DMS153 (cell line): Measurements from ENCODE around the gene CCDC78.

Experiments
- DNase-seq: peaks from one replicate; lab custom pipeline; 2025; lab: John Stamatoyannopoulos, UW

The CCDC78 gene

GRCh38 chr16:709566-710499 is 16.4 kb downstream of the CCDC78 start:
- DNase-seq = peak; percentile 92

- no peak for DNase-seq
These were observed 17.3 kb downstream of the CCDC78 start for GRCh38 chr16:708959-709358.

GRCh38 chr16:708019-708418 is 18.2 kb downstream of the CCDC78 start:
- no peak for DNase-seq

DNA sequence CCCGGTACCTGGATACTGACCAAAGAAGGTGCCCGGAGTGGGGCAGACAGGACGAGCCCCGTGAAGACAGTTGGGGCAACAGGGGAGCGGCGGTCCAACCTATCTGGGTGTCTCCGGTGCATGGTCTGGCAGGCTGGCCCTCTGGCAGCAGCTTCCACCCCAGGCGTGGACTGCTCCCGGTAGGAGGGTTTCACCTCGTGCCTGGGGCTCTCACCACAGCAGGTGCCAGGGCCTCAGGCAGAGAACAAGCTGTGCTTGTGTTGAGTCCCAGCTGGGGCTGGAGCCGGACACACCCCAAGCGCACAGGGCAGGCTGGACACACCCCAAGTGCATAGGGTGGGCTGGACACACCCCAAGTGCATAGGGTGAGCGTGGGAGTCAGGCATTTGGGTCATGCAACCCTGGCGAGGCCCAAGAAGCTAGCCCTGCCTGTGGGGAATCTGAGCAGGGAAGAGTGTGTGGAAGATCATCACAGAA is 19.1 kb downstream of the CCDC78 start:
- DNase-seq = peak; percentile 27

GRCh38 chr16:706189-707061 is 19.8 kb downstream of the CCDC78 start:
- DNase-seq = no peak

GRCh38 chr16:705431-706188 is 20.6 kb downstream of the CCDC78 start, which contains the start of gene FBXL16:
Gene FBXL16, minus strand, starts transcription at chr16:705801. Its CDS starts 8,396 bp downstream, at chr16:697405.
- peak; percentile 27 for DNase-seq

- no peak for DNase-seq
These were observed 21.5 kb downstream of the CCDC78 start for GRCh38 chr16:704552-705380.

DNA sequence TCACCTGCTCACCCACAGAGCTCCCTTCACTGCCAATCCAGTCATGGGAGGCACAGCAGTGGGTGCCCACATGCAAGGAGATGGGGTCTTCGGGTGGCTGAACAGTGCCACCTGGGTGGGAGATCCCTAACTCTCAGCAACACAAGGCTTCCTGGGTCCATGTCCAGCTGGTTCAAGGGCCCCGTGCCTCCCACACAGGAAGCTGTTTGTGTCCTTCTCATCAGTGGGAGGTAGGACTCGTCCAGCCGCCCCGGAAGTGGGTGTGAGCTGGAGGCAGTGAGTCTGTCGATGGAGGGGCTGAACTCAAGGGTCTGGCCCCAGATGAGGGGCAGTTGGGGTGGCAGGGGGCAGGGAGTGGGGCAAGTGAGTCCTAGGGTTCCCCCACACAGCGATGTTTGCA is 22.2 kb downstream of the CCDC78 start:
- DNase-seq = no peak

GRCh38 chr16:703406-703805 is 22.8 kb downstream of the CCDC78 start:
- DNase-seq = no peak

DNA sequence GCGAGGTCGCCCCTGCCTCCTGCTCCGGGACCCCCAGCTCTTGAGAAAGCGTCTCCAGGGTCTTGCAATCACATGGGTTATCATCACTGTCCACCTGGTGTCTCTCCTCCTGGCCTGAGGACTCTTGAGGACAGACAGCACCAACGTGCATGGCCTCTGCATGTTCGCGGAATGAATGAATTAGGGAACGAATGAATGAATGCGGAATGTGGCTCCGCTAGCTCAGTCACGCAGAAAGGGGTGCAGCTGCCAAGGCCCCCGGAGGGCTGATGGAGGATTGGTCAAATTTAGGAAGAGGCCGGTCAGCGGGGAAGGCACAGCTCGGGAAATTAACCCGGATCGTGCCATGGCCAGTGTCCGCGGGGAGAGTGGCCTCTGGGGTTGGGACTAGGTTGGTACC is 23.9 kb downstream of the CCDC78 start:
- DNase-seq = no peak

GRCh38 chr16:700684-701584 is 25.3 kb downstream of the CCDC78 start:
- no peak for DNase-seq

GRCh38 chr16:698911-699671 is 27.2 kb downstream of the CCDC78 start:
- no peak for DNase-seq

DNA sequence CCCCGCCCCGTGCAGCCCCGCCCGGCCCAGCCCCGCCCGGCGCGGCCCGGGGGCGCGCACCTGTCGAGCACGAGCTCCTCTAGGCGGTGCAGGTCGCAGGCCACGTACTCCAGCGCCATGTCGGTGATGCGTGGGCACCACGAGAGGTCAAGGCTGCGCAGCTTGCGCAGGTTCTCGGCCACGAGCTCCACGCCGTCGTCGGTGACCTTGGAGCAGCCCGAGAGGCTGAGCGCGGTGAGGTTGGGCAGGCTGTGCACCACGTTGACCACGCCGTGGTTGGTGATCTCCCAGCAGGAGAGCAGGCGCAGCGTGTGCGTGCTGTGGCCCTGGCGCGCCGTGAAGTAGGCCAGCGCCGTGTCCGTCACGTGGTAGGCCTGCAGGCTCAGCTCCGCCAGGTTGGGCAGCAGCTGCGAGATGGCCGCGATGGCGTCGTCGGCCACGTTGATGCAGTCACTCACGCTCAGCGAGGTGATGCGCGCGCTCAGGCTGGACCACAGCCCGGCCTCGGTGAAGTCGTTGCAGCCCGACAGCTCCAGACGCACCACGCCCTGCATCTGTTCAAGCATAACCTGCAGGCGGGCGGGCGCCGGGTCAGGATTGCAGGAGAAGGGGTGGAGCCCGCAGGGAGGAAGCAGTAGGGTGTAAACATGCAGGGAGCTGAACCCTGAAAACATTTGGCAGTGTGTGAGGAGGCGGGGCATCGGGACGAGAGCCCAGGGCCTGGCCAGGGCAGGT is 30.7 kb downstream of the CCDC78 start:
- DNase-seq = peak; percentile 95

DNA sequence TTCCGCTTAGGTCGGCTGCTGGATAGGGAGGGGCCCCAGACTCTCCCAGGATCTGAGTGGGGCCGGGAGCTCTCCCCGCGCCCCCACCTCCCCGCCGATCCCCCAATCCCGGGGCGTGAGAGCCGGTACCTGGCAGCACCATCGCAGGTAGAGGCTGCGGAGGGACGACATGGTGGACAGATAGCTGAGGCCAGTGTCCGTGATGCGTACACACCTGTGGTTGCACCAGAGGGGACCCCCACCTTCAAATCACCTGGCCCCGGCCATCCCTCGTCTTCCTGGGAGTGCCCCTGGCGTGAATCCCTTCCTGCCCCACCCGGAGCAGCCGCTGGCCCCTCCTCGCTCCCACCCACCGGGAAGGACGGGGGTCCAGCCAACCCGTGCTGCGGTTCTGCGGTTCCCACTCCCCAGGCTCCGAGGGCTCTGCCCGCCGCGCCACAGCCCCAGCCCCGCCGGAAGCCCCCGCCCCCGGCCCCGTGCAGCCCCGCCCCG is 31.3 kb downstream of the CCDC78 start:
- no peak for DNase-seq

DNA sequence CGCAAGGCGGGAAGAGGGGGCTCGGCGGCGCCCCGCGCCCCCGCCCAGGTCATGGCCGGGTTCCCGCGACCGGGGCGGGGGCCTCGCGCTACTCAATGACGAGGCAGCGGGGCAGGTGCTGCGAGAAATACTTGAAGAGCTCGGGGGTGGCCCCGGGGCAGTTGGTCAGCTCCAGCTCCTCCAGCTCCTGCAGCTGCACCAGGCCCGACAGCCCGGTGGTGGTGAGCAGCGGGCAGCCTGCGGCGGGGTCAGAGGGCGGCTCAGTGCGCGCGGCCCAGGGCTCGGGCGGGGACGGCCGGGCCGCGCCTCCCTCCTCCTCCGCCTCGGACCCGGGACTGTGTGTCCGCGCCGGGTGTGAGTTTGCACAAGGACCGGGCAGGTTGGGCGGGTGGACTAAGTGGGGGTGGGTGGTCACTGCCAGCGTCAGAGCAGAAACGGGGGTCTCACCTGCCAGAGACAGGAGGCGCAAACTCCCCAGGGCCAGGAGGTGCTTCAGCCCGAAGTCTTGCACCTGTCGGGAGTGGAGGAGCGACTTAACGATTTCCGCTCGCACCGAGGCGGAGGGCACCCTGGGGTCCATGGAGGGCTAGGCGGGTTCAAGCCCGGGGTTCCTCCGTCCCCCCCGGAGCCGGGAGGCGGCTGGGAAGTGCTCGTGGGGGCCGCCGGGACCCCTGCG is 31.9 kb downstream of the CCDC78 start:
- DNase-seq = no peak

GRCh38 chr16:693766-694165 is 32.5 kb downstream of the CCDC78 start:
- no peak for DNase-seq

GRCh38 chr16:693364-693763 is 32.9 kb downstream of the CCDC78 start:
- no peak for DNase-seq
